ENCODE measurements around the gene SPECC1.

The SPECC1 gene

GRCh38 chr17:20068445-20068844, 59.3 kb downstream of the SPECC1 start:
- Histone ChIP-seq H3K4me3 (ENCODE audit: low read depth in 1 of 2, low read length in 1 of 2) (no peak overlapping the region), H3K36me3 (no peaks in the 10 kb centered on the region), H3K9me3 (no peaks in the 10 kb centered on the region), H3K27me3 (no peaks in the 10 kb centered on the region), H3K4me1 (ENCODE audit: control insufficient read depth in 1 of 2, insufficient read depth in 1 of 2, low read depth in 1 of 2, low read length in 1 of 2) (peaks cover 12 to 15% of the 10 kb centered on the region in 2 experiments), H3K27ac (no peak overlapping the region)
- TF ChIP-seq CTCF (IDR thresholded peaks at IDR 0.05) = no peak

- Histone ChIP-seq H3K4me1 (ENCODE audit: control insufficient read depth in 1 of 2, insufficient read depth in 1 of 2, low read depth in 1 of 2, low read length in 1 of 2) (peaks cover 27 to 42% of the 10 kb centered on the region in 2 experiments), H3K36me3 (no peaks in the 10 kb centered on the region), H3K4me3 (ENCODE audit: low read depth in 1 of 2, low read length in 1 of 2) (no peak overlapping the region), H3K9me3 (no peaks in the 10 kb centered on the region), H3K27ac (peak overlapping the region; percentile 83), H3K27me3 (no peaks in the 10 kb centered on the region)
- TF ChIP-seq CTCF (IDR thresholded peaks at IDR 0.05) = no peak
These were observed 62.9 kb downstream of the SPECC1 start for GRCh38 chr17:20071824-20072691.

GRCh38 chr17:20072692-20072992, 63.5 kb downstream of the SPECC1 start:
- no peaks in the 10 kb centered on the region for H3K9me3 ChIP-seq
- no peak for TF ChIP-seq CTCF (IDR thresholded peaks at IDR 0.05)

GRCh38 chr17:20073055-20073979, 64.2 kb downstream of the SPECC1 start:
- Histone ChIP-seq H3K4me1 (ENCODE audit: control insufficient read depth in 1 of 2, insufficient read depth in 1 of 2, low read depth in 1 of 2, low read length in 1 of 2) (peaks cover 27 to 42% of the 10 kb centered on the region in 2 experiments), H3K4me3 (ENCODE audit: low read depth in 1 of 2, low read length in 1 of 2) (peak overlapping the region; percentile 54 to 58), H3K27me3 (no peaks in the 10 kb centered on the region), H3K36me3 (no peaks in the 10 kb centered on the region), H3K27ac (peak overlapping the region; percentile 83), H3K9me3 (no peaks in the 10 kb centered on the region)
- no peak for TF ChIP-seq CTCF (IDR thresholded peaks at IDR 0.05)

More at GRCh38 chr17:20072692-20072992, 63.5 kb downstream of the SPECC1 start:
- Histone ChIP-seq H3K4me3 (ENCODE audit: low read depth in 1 of 2, low read length in 1 of 2) (peak overlapping the region in 1 of 2 experiments; percentile 58), H3K4me1 (ENCODE audit: control insufficient read depth in 1 of 2, insufficient read depth in 1 of 2, low read depth in 1 of 2, low read length in 1 of 2) (peaks cover 27 to 42% of the 10 kb centered on the region in 2 experiments), H3K27me3 (no peaks in the 10 kb centered on the region), H3K36me3 (no peaks in the 10 kb centered on the region), H3K27ac (peak overlapping the region; percentile 83)

- peak overlapping the region; percentile 54 to 58 for H3K4me3 ChIP-seq (ENCODE audit: low read depth in 1 of 2, low read length in 1 of 2)
These were observed 64.8 kb downstream of the SPECC1 start for GRCh38 chr17:20074001-20074400.

More at GRCh38 chr17:20074001-20074400, 64.8 kb downstream of the SPECC1 start:
- no peak for TF ChIP-seq CTCF (IDR thresholded peaks at IDR 0.05)
- Histone ChIP-seq H3K27me3 (no peaks in the 10 kb centered on the region), H3K36me3 (no peaks in the 10 kb centered on the region), H3K27ac (peak overlapping the region; percentile 83), H3K9me3 (no peaks in the 10 kb centered on the region), H3K4me1 (ENCODE audit: control insufficient read depth in 1 of 2, insufficient read depth in 1 of 2, low read depth in 1 of 2, low read length in 1 of 2) (peaks cover 27 to 42% of the 10 kb centered on the region in 2 experiments)
